PFSK-1 (cell line): ENCODE results near the gene SDF4.

ENCODE experiments used
- FOXP2 ChIP-seq: optimal IDR thresholded peaks from 2 replicates; pipeline ENCODE3; 2011; ENCODE audit warnings: borderline replicate concordance, control low read depth, inconsistent platforms; ENCODE audit not compliant: insufficient read depth; ENCODE audit errors: extremely low read length, extremely low read depth
- POLR2AphosphoS5 ChIP-seq: IDR thresholded peaks from 2 replicates; pipeline ENCODE4 v1.6.1; 2012; ENCODE audit warnings: low read depth, mild to moderate bottlenecking, control low read depth, low read length, moderate library complexity
- SIN3A ChIP-seq: IDR thresholded peaks from 2 replicates; pipeline ENCODE4 v1.6.1; 2012; ENCODE audit warnings: mild to moderate bottlenecking, low read length, moderate library complexity, borderline replicate concordance; ENCODE audit not compliant: insufficient read depth
- TAF1 ChIP-seq: IDR thresholded peaks from 2 replicates; pipeline ENCODE4 v1.6.1; 2012; ENCODE audit warnings: low read length, control low read depth, borderline replicate concordance; ENCODE audit not compliant: insufficient read depth
- TF ChIP-seq, protein P1 (sequence below), 2 experiments: IDR thresholded peaks; 2 replicates each; pipeline versions ENCODE4 v1.6.1 to v1.8.0; 2011 to 2012; ENCODE audit warnings: low read depth in 2 of 2, low read length in 2 of 2, control low read depth in 1 of 2, inconsistent platforms in 1 of 2, mild to moderate bottlenecking in 1 of 2, moderate library complexity in 1 of 2; ENCODE audit not compliant: insufficient read depth in 1 of 2

Gene SDF4

DNA sequence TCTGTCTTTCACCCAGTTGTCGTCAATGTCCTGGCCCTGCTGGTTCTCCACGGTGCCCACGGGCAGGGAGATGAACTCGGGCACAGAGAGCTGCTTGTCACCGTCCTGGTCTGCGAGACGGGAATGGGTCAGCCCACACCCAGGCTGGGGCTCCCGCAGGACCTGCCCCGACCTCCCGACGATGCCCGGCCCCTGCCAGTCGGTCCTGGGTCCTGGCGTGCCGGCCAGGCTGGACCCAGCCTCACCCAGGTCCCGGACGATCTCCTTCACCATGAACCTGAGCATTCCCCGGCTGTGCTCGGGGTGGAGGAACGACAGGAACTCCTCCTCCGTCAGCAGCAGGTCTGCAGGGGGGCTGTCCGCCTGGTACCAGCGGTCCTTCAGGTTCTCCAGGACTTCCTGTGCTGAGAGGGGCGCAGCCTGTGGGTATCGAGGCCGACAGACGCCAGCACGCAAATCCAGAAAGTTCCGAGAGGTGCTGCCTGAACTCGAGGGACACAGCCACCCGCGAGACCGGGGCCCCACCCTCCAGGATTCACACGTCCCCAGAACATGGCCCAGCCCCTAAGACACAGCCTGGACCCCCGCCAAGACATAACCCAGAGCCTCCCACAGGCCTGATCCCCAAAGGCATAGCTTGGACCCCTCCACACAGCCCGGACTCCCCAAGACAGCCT is 13.1 kb downstream of the SDF4 start:
- no peak for TF ChIP-seq SIN3A

DNA sequence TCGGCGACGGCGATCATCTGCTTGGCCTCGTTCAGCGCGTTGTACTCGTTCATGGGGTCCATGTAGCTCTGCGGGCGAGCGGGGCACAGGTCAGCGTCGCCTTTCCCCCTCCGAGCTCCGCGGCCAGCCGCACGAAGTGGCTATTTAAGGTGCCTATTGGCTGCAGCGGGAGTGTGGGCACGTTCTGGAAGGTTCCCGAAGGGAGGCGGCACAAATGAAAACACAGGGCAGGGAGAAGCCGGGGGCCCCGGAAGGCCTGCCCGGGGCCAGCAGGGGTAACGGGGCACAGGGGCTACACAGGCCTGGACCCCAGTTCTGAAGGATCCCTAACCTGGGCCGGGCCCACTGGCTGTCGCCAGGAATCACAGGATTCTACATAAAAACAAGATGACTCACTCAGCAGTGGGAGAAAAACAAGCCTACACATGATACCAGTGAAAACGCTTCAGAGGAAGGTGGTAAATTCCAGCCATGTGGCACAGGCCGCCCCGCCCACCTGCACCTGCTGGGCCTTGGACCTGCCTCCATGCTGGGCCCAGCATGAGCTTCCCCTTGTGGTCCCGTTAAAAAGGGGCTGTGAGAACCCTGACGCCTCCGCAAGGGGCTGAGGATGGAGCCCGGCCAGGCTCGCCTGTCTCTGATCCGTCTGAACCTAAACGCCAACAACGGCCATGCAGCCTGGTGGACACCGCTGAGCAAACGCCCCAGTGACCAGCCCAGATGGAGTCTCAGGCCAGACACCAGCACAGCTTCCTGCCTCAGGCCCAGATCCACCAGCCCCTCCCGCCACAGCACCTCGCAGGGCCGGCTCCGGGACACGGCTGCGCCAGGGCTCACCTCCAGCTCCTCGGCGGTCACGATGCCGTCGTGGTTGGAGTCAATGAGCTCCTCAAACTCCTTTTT is 13.9 kb downstream of the SDF4 start:
- TF ChIP-seq TAF1 (no peak), FOXP2 (no peak), POLR2AphosphoS5 (no peak), SIN3A (no peak)
- TF ChIP-seq, protein P1, sequence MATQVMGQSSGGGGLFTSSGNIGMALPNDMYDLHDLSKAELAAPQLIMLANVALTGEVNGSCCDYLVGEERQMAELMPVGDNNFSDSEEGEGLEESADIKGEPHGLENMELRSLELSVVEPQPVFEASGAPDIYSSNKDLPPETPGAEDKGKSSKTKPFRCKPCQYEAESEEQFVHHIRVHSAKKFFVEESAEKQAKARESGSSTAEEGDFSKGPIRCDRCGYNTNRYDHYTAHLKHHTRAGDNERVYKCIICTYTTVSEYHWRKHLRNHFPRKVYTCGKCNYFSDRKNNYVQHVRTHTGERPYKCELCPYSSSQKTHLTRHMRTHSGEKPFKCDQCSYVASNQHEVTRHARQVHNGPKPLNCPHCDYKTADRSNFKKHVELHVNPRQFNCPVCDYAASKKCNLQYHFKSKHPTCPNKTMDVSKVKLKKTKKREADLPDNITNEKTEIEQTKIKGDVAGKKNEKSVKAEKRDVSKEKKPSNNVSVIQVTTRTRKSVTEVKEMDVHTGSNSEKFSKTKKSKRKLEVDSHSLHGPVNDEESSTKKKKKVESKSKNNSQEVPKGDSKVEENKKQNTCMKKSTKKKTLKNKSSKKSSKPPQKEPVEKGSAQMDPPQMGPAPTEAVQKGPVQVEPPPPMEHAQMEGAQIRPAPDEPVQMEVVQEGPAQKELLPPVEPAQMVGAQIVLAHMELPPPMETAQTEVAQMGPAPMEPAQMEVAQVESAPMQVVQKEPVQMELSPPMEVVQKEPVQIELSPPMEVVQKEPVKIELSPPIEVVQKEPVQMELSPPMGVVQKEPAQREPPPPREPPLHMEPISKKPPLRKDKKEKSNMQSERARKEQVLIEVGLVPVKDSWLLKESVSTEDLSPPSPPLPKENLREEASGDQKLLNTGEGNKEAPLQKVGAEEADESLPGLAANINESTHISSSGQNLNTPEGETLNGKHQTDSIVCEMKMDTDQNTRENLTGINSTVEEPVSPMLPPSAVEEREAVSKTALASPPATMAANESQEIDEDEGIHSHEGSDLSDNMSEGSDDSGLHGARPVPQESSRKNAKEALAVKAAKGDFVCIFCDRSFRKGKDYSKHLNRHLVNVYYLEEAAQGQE (IDR thresholded peaks at IDR 0.05; ENCODE audit: insufficient read depth in 1 of 2, low read depth in 2 of 2, low read length in 2 of 2) = no peak

DNA sequence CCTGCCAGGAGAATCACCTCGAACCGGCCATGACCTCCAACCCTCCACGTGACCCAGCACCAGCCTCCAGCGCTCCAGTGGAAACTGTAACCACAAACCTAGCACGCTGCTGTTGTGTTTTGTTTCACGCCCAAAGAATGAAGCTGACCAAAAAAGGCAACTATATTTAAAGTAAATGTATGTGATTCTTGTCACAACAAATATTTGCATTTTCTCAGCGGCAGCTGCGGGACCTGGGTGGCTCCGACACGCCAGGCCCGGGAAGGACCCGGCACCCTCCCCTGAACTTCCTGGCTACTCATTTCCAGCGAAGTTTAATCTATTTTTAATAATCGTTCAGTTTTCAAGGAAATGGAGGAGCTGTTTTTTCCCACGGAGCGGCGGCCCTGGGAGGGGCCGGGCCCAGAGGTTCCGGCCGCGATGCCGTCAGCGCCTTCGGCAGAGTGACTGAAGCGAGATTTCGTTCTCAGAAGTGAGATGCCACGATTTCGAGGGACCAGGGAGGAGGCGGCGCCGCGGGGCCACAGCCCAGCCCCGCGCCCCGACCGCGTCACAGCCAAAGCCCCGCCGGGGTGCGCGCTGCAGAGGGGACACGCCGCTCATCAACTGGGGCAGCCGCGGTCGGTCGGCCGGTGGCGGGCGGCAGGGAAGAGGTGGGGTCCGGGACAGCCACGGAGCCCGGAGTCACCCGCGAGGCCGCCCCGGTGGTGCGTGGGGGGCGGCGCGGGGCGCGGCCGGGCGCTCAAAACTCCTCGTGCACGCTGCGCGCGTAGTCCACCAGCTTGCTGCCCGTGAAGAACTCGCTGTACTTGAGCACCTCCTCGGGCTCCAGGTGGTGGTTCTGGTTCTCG is 14.8 kb downstream of the SDF4 start:
- TF ChIP-seq POLR2AphosphoS5 (no peak), TAF1 (no peak), FOXP2 (no peak)

GRCh38 chr1:1215881-1216605 is 15.8 kb downstream of the SDF4 start:
- TF ChIP-seq, protein P1 (IDR thresholded peaks at IDR 0.05; ENCODE audit: insufficient read depth in 1 of 2, low read depth in 2 of 2, low read length in 2 of 2) = no peak
- TF ChIP-seq FOXP2 (no peak), TAF1 (no peak), SIN3A (no peak), POLR2AphosphoS5 (no peak)

GRCh38 chr1:1215080-1215676 is 16.6 kb downstream of the SDF4 start:
- no peak for TF ChIP-seq SIN3A
- TF ChIP-seq TAF1 = no peak
- TF ChIP-seq, protein P1 (IDR thresholded peaks at IDR 0.05; ENCODE audit: insufficient read depth in 1 of 2, low read depth in 2 of 2, low read length in 2 of 2) = no peak
